ENCODE results near the gene ZNF778. TPM values are rescaled to one million over a fixed set of nuclear protein-coding genes. Genes with fewer than 3 reads are reported as not detected.

ZNF778 gene
- total and polyA plus RNA-seq, 2 of the 13 experiments (the other 11 are each of a cell fraction or from before 2014, with no cell fraction given): 3.8 to 7.2 TPM

DNA sequence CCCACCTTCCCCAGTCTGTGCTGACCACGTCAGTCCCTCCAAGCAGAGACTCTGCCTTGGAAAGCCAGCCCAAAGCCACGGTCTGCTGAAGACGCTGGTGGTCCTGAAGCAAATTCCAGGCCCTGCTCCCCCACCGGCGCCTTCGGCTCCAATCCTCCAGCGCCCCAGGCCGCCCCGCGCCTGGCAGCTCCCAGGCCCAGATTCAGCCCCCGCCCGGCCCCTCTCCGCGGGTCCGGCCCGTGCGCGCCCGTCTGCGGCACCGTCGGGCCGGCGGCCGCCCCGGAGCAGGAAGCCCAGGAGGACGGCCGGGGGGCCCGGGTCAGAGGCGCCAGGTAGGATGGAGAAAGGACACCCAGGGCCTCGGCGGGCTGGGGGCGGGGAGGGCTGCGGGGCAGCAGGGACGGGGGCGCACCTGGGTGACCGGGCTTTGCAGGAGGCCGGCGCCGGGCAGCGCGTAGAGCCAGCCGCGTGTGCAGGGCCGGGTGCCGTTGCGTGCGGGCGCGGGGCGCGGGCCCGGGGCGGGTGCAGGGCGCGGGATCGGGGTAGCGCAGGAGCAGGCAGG, 16.6 kb upstream of the ZNF778 start (continued):
- TF ChIP-seq, protein P1, sequence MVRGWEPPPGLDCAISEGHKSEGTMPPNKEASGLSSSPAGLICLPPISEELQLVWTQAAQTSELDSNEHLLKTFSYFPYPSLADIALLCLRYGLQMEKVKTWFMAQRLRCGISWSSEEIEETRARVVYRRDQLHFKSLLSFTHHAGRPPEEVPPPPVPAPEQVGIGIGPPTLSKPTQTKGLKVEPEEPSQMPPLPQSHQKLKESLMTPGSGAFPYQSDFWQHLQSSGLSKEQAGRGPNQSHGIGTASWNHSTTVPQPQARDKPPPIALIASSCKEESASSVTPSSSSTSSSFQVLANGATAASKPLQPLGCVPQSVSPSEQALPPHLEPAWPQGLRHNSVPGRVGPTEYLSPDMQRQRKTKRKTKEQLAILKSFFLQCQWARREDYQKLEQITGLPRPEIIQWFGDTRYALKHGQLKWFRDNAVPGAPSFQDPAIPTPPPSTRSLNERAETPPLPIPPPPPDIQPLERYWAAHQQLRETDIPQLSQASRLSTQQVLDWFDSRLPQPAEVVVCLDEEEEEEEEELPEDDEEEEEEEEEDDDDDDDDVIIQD (CRISPR knock-in tag; IDR thresholded peaks at IDR 0.05; ENCODE audit: low read depth): no peak
- TF ChIP-seq PRPF4 (IDR thresholded peaks at IDR 0.05; ENCODE audit: low read depth, low read length, poor library complexity, severe bottlenecking) (no peak), RBFOX2 (IDR thresholded peaks at IDR 0.05; ENCODE audit: low read depth, low read length) (peak; percentile 79), KDM4B (CRISPR knock-in tag; IDR thresholded peaks at IDR 0.05) (no peak), PRMT3 (CRISPR knock-in tag; IDR thresholded peaks at IDR 0.05; ENCODE audit: borderline replicate concordance, low read depth) (no peak), ARHGAP35 (CRISPR knock-in tag; IDR thresholded peaks at IDR 0.05; ENCODE audit: borderline replicate concordance) (no peak), ZBTB8A (CRISPR knock-in tag; IDR thresholded peaks at IDR 0.05; ENCODE audit: borderline replicate concordance, low read depth) (no peak), ZNF558 (CRISPR knock-in tag; IDR thresholded peaks at IDR 0.05; ENCODE audit: borderline replicate concordance) (0 out of 2 replicates have a peak, but pooled peaks have one; percentile 12), PHF5A (CRISPR knock-in tag; IDR thresholded peaks at IDR 0.05; ENCODE audit: low read depth, unreplicated experiment) (no peak), CHCHD3 (CRISPR knock-in tag; IDR thresholded peaks at IDR 0.05) (peak; percentile 39; the same call in 1 of the 2 replicates), ZNF530 (CRISPR knock-in tag; IDR thresholded peaks at IDR 0.05; ENCODE audit: low read depth) (no peak), ARNTL (CRISPR knock-in tag; IDR thresholded peaks at IDR 0.05) (no peak), ZNF670 (CRISPR knock-in tag; IDR thresholded peaks at IDR 0.05; ENCODE audit: borderline replicate concordance) (no peak), ZNF225 (CRISPR knock-in tag; IDR thresholded peaks at IDR 0.05) (peak; percentile 9; the same call in 1 of the 2 replicates), ZNF333 (CRISPR knock-in tag; IDR thresholded peaks at IDR 0.05; ENCODE audit: borderline replicate concordance) (no peak), RAD21 (CRISPR knock-in tag; IDR thresholded peaks at IDR 0.05) (peak; percentile 10; the same call in 1 of the 2 replicates)
- TF ChIP-seq, protein P2, sequence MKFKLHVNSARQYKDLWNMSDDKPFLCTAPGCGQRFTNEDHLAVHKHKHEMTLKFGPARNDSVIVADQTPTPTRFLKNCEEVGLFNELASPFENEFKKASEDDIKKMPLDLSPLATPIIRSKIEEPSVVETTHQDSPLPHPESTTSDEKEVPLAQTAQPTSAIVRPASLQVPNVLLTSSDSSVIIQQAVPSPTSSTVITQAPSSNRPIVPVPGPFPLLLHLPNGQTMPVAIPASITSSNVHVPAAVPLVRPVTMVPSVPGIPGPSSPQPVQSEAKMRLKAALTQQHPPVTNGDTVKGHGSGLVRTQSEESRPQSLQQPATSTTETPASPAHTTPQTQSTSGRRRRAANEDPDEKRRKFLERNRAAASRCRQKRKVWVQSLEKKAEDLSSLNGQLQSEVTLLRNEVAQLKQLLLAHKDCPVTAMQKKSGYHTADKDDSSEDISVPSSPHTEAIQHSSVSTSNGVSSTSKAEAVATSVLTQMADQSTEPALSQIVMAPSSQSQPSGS (CRISPR knock-in tag; IDR thresholded peaks at IDR 0.05): no peak
- TF ChIP-seq, protein P3, sequence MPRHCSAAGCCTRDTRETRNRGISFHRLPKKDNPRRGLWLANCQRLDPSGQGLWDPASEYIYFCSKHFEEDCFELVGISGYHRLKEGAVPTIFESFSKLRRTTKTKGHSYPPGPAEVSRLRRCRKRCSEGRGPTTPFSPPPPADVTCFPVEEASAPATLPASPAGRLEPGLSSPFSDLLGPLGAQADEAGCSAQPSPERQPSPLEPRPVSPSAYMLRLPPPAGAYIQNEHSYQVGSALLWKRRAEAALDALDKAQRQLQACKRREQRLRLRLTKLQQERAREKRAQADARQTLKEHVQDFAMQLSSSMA (CRISPR knock-in tag; IDR thresholded peaks at IDR 0.05): no peak
- TF ChIP-seq, protein P4, sequence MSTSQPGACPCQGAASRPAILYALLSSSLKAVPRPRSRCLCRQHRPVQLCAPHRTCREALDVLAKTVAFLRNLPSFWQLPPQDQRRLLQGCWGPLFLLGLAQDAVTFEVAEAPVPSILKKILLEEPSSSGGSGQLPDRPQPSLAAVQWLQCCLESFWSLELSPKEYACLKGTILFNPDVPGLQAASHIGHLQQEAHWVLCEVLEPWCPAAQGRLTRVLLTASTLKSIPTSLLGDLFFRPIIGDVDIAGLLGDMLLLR (CRISPR knock-in tag; IDR thresholded peaks at IDR 0.05): peak; percentile 16; the same call in 1 of the 2 replicates
- TF ChIP-seq, protein P5, sequence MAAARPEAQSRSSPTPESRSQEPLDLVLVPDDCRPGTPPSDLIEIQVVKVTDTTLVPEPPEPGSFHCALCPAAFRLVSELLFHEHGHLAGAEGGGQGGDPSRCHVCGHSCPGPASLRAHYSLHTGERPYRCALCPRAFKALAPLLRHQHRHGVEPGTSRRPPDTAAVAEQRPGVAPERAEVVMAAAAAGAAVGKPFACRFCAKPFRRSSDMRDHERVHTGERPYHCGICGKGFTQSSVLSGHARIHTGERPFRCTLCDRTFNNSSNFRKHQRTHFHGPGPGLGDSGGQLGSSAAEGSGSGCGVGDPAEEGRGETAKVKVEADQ (CRISPR knock-in tag; IDR thresholded peaks at IDR 0.05; ENCODE audit: borderline replicate concordance): no peak
- TF ChIP-seq, protein P6, sequence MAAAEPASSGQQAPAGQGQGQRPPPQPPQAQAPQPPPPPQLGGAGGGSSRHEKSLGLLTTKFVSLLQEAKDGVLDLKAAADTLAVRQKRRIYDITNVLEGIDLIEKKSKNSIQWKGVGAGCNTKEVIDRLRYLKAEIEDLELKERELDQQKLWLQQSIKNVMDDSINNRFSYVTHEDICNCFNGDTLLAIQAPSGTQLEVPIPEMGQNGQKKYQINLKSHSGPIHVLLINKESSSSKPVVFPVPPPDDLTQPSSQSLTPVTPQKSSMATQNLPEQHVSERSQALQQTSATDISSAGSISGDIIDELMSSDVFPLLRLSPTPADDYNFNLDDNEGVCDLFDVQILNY (CRISPR knock-in tag; conservative IDR thresholded peaks at IDR 0.05): no peak
- TF ChIP-seq, protein P7, sequence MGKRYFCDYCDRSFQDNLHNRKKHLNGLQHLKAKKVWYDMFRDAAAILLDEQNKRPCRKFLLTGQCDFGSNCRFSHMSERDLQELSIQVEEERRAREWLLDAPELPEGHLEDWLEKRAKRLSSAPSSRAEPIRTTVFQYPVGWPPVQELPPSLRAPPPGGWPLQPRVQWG (CRISPR knock-in tag; IDR thresholded peaks at IDR 0.05; ENCODE audit: borderline replicate concordance, low read depth): no peak

Data from HepG2 (cell line).